ENCODE data around the gene MYO5A.

GRCh38 chr15:52261498-52262242, 267.0 kb downstream of the MYO5A start:
- TF ChIP-seq CTCF (IDR thresholded peaks at IDR 0.05; ENCODE audit: insufficient read depth, low read length, poor library complexity, severe bottlenecking) (no peak), EZH2phosphoT487 (conservative IDR thresholded peaks at IDR 0.05; ENCODE audit: low read length) (no peak)

All from SU-DHL-6 (cell line).